ENCODE results near the gene RAI1.

The RAI1 gene

DNA sequence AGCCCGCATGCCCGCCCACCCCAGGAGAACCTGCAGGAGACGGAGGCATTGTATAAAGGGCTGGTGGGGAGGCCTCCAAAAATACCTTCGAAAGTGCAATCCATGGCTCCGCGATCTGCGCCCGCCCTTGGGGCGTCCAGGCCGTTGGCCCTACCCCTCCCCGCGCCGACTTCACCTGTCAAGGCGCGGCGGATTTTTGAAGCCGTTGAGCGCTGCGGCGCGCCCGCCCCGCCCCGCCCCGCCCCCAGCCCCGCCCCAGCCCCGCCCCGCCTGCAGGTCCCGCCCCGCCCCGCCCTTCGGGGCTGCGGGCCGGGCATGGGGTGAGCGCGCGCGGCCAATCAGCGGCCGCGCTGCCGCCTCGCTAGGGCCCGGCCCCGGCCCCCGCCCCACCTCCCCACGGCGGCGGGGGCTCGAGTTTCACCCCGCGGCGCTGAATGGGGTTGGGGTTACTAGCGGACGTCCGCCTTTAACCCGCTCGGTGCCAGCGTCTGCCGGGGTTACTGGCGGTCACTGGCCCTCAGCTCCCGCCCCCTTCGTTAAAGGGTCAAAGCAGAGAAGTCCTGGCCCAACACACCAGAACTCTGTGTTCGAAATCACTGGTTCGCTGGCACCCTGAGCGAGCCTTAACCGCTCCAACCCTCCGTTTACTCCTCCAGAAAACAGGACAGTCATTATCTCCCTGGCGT is 142.3 kb downstream of the RAI1 start:
- no peaks in the 10 kb centered on the region for H3K9me3 ChIP-seq (ENCODE audit: control insufficient read depth in 2 of 2, low read length in 2 of 2)
- no peaks in the 10 kb centered on the region for H3K27me3 ChIP-seq (ENCODE audit: control insufficient read depth in 1 of 2, insufficient read depth in 2 of 2, low read length in 2 of 2)
- H3K36me3 ChIP-seq (ENCODE audit: control insufficient read depth in 2 of 2, insufficient read depth in 2 of 2, low read length in 2 of 2) = peaks cover 7 to 11% of the 10 kb centered on the region in 2 donors
- peak overlapping the region; percentile 70 to 79 for H3K4me3 ChIP-seq (ENCODE audit: low read length in 2 of 2)
- H3K4me1 ChIP-seq (ENCODE audit: control insufficient read depth, insufficient read depth, low read length) = peaks cover 78% of the 10 kb centered on the region
- H3K27ac ChIP-seq (ENCODE audit: low read length) = peak overlapping the region; percentile 86
- peak overlapping the region; percentile 59 to 68 for H3K9ac ChIP-seq (ENCODE audit: low read length in 2 of 2)

GRCh38 chr17:17824119-17824782 is 143.0 kb downstream of the RAI1 start:
- Histone ChIP-seq H3K27ac (ENCODE audit: low read length) (peak overlapping the region; percentile 86), H3K9ac (ENCODE audit: low read length in 2 of 2) (peak overlapping the region; percentile 59 to 68), H3K9me3 (ENCODE audit: control insufficient read depth in 2 of 2, low read length in 2 of 2) (no peaks in the 10 kb centered on the region), H3K36me3 (ENCODE audit: control insufficient read depth in 2 of 2, insufficient read depth in 2 of 2, low read length in 2 of 2) (peaks cover under 1 to 6% of the 10 kb centered on the region in 2 donors), H3K4me3 (ENCODE audit: low read length in 2 of 2) (peak overlapping the region; percentile 70 to 74), H3K27me3 (ENCODE audit: control insufficient read depth in 1 of 2, insufficient read depth in 2 of 2, low read length in 2 of 2) (no peaks in the 10 kb centered on the region), H3K4me1 (ENCODE audit: control insufficient read depth, insufficient read depth, low read length) (peaks cover 72% of the 10 kb centered on the region)

GRCh38 chr17:17824783-17825614 is 143.7 kb downstream of the RAI1 start:
- Histone ChIP-seq H3K27ac (ENCODE audit: low read length) (peak overlapping the region; percentile 86), H3K9me3 (ENCODE audit: control insufficient read depth in 2 of 2, low read length in 2 of 2) (no peaks in the 10 kb centered on the region), H3K9ac (ENCODE audit: low read length in 2 of 2) (peak overlapping the region in 1 of 2 donors; percentile 59), H3K27me3 (ENCODE audit: control insufficient read depth in 1 of 2, insufficient read depth in 2 of 2, low read length in 2 of 2) (no peaks in the 10 kb centered on the region), H3K36me3 (ENCODE audit: control insufficient read depth in 2 of 2, insufficient read depth in 2 of 2, low read length in 2 of 2) (peaks cover 0 to 2% of the 10 kb centered on the region in 2 donors), H3K4me3 (ENCODE audit: low read length in 2 of 2) (peak overlapping the region; percentile 70 to 74), H3K4me1 (ENCODE audit: control insufficient read depth, insufficient read depth, low read length) (peaks cover 67% of the 10 kb centered on the region)

DNA sequence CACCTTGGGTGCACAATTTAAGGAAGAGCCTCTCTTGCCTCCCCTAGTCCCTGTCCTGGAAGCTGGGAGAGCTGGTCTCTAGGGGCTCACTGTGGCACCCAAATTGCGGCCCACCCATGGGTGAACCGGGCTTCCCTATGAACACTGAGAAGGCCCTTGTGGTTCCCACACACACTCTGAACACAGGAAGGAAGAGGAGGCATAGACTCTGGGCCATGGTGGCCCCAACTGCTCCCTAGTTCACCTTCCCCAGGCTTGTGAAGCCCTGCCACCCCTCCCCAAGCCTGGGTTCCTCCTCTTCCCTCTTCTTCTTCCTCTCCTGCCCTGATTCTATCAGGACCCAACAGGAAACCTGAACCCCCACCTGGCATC is 145.1 kb downstream of the RAI1 start:
- peaks cover 64% of the 10 kb centered on the region for H3K4me1 ChIP-seq (ENCODE audit: control insufficient read depth, insufficient read depth, low read length)
- peaks cover 0 to 4% of the 10 kb centered on the region in 2 donors for H3K36me3 ChIP-seq (ENCODE audit: control insufficient read depth in 2 of 2, insufficient read depth in 2 of 2, low read length in 2 of 2)
- no peak overlapping the region for H3K4me3 ChIP-seq (ENCODE audit: low read length in 2 of 2)
- H3K9ac ChIP-seq (ENCODE audit: low read length in 2 of 2) = no peak overlapping the region
- no peaks in the 10 kb centered on the region for H3K27me3 ChIP-seq (ENCODE audit: control insufficient read depth in 1 of 2, insufficient read depth in 2 of 2, low read length in 2 of 2)
- H3K27ac ChIP-seq (ENCODE audit: low read length) = peak overlapping the region; percentile 46
- H3K9me3 ChIP-seq (ENCODE audit: control insufficient read depth in 2 of 2, low read length in 2 of 2) = no peaks in the 10 kb centered on the region

- Histone ChIP-seq H3K9me3 (ENCODE audit: control insufficient read depth in 2 of 2, low read length in 2 of 2) (no peaks in the 10 kb centered on the region), H3K4me3 (ENCODE audit: low read length in 2 of 2) (no peak overlapping the region), H3K4me1 (ENCODE audit: control insufficient read depth, insufficient read depth, low read length) (peaks cover 64% of the 10 kb centered on the region), H3K27ac (ENCODE audit: low read length) (peak overlapping the region; percentile 31), H3K36me3 (ENCODE audit: control insufficient read depth in 2 of 2, insufficient read depth in 2 of 2, low read length in 2 of 2) (peaks cover 0 to 4% of the 10 kb centered on the region in 2 donors), H3K9ac (ENCODE audit: low read length in 2 of 2) (no peak overlapping the region), H3K27me3 (ENCODE audit: control insufficient read depth in 1 of 2, insufficient read depth in 2 of 2, low read length in 2 of 2) (no peaks in the 10 kb centered on the region)
Measured at GRCh38 chr17:17826942-17827785, 145.9 kb downstream of the RAI1 start.

DNA sequence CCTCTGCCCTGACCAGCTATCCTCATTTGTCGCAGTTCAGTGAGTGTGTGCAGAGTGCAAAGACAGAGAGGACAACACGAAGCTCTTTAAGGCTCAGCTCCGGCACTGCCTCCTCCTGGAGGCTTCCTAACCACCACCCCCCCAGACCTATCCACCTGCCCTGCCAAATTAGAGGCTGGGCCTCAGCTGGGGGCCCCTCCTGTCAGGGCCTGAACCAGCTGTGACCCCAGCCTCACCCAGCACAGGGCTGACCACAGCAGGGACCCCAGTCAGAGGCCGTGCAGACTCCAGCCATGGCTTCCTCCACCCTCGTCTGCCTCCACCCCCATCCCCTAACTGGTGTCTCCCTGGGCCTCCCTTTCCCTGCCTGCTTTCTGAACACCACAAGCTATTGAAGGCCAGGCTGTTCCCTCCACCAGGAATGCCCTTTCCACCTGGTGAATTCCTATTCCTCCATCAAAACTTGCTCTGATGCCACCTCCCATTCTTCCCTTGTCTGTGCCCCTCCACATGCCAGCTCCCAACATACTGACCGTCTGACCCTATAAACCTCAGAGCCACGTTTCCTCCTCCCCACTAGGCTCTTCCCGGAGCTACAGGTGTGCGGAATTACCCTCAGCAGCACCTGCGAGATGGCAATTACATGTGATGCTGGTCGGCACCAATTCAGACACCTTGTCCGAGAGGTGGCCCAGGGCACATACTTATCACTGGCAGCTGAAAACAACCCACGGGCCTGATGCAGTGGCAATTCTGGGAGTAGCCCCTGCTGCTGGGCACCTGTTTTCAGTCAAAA is 146.8 kb downstream of the RAI1 start:
- Histone ChIP-seq H3K27ac (ENCODE audit: low read length) (no peak overlapping the region), H3K9ac (ENCODE audit: low read length in 2 of 2) (no peak overlapping the region)

GRCh38 chr17:17830269-17830567 is 149.0 kb downstream of the RAI1 start:
- Histone ChIP-seq H3K36me3 (ENCODE audit: control insufficient read depth in 2 of 2, insufficient read depth in 2 of 2, low read length in 2 of 2) (peaks cover 0 to 4% of the 10 kb centered on the region in 2 donors), H3K9ac (ENCODE audit: low read length in 2 of 2) (no peak overlapping the region), H3K27ac (ENCODE audit: low read length) (no peak overlapping the region), H3K9me3 (ENCODE audit: control insufficient read depth in 2 of 2, low read length in 2 of 2) (no peaks in the 10 kb centered on the region), H3K4me1 (ENCODE audit: control insufficient read depth, insufficient read depth, low read length) (peaks cover 47% of the 10 kb centered on the region), H3K27me3 (ENCODE audit: control insufficient read depth in 1 of 2, insufficient read depth in 2 of 2, low read length in 2 of 2) (no peaks in the 10 kb centered on the region), H3K4me3 (ENCODE audit: low read length in 2 of 2) (no peak overlapping the region)

More for the DNA sequence above, 146.8 kb downstream of the RAI1 start:
- Histone ChIP-seq H3K36me3 (ENCODE audit: control insufficient read depth in 2 of 2, insufficient read depth in 2 of 2, low read length in 2 of 2) (peaks cover 0 to 4% of the 10 kb centered on the region in 2 donors), H3K4me3 (ENCODE audit: low read length in 2 of 2) (no peak overlapping the region), H3K9me3 (ENCODE audit: control insufficient read depth in 2 of 2, low read length in 2 of 2) (no peaks in the 10 kb centered on the region), H3K27me3 (ENCODE audit: control insufficient read depth in 1 of 2, insufficient read depth in 2 of 2, low read length in 2 of 2) (no peaks in the 10 kb centered on the region), H3K4me1 (ENCODE audit: control insufficient read depth, insufficient read depth, low read length) (peaks cover 58% of the 10 kb centered on the region)

DNA sequence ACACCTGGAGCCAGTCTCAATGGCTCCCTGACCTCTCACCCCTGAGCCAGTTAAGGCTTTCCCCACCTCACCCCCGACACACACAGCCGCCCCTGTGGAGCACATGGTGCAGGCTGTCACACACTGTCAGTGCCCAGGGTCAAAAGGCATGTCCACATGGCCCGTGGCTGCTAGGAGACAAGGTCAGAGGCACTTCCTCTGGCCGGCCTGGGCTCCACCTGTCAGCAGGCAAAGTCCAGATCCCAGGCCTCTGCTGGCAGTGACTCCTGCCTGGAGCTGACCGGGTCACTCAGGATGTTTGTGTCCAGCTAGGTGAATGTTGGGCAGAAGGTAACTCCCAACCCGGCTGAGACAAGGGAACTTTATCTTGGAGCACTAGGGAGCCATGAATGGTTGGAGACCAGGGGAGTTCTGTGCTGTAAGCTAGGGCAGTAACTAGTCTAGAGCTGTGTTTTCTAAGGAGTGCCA is 149.5 kb downstream of the RAI1 start:
- H3K4me1 ChIP-seq (ENCODE audit: control insufficient read depth, insufficient read depth, low read length) = peaks cover 47% of the 10 kb centered on the region
- H3K9me3 ChIP-seq (ENCODE audit: control insufficient read depth in 2 of 2, low read length in 2 of 2) = no peaks in the 10 kb centered on the region
- no peak overlapping the region for H3K4me3 ChIP-seq (ENCODE audit: low read length in 2 of 2)
- H3K27me3 ChIP-seq (ENCODE audit: control insufficient read depth in 1 of 2, insufficient read depth in 2 of 2, low read length in 2 of 2) = no peaks in the 10 kb centered on the region
- H3K36me3 ChIP-seq (ENCODE audit: control insufficient read depth in 2 of 2, insufficient read depth in 2 of 2, low read length in 2 of 2) = peaks cover 0 to 4% of the 10 kb centered on the region in 2 donors
- peak overlapping the region; percentile 71 for H3K27ac ChIP-seq (ENCODE audit: low read length)
- peak overlapping the region in 1 of 2 donors; percentile 21 for H3K9ac ChIP-seq (ENCODE audit: low read length in 2 of 2)

- peak overlapping the region in 1 of 2 donors; percentile 55 for H3K4me3 ChIP-seq (ENCODE audit: low read length in 2 of 2)
- H3K27me3 ChIP-seq (ENCODE audit: control insufficient read depth in 1 of 2, insufficient read depth in 2 of 2, low read length in 2 of 2) = no peaks in the 10 kb centered on the region
- no peaks in the 10 kb centered on the region for H3K9me3 ChIP-seq (ENCODE audit: control insufficient read depth in 2 of 2, low read length in 2 of 2)
- peaks cover 44% of the 10 kb centered on the region for H3K4me1 ChIP-seq (ENCODE audit: control insufficient read depth, insufficient read depth, low read length)
- peaks cover 0 to 4% of the 10 kb centered on the region in 2 donors for H3K36me3 ChIP-seq (ENCODE audit: control insufficient read depth in 2 of 2, insufficient read depth in 2 of 2, low read length in 2 of 2)
- H3K9ac ChIP-seq (ENCODE audit: low read length in 2 of 2) = peak overlapping the region; percentile 47 to 64
- H3K27ac ChIP-seq (ENCODE audit: low read length) = peak overlapping the region; percentile 71
Measured at GRCh38 chr17:17831208-17832031, 150.2 kb downstream of the RAI1 start.
